GM12878 (cell line): ENCODE results near the gene WDR43. TPM values are rescaled to one million over a fixed set of nuclear protein-coding genes. Genes with fewer than 3 reads are reported as not detected.
A peak's percentile ranks its signal among the peaks of the same experiment; 100 is the strongest.

Experiments used
- ATAC-seq: fragments of 200-7000 bp; cut with Tn5 transposase; 3 replicates; pipeline ENCODE4 v1.9.1; 2020; ENCODE audit warnings: mild to moderate bottlenecking, moderate library complexity
- BruUV-seq: library from RNA; stranded (reverse); fragments of 400-500 nt; replicated peaks from 2 replicates; lab custom pipeline; 2021; lab: Mats Ljungman, UMichigan
- CTCF ChIA-PET: fragments of 300-600 bp; sonication (Branson Sonifier 250); formaldehyde crosslinking; extraction: SDS; loops from one replicate; lab custom pipeline; 2021; ENCODE audit warnings: inconsistent platforms; lab: Yijun Ruan, JAX
- POLR2A ChIA-PET: fragments of 350-600 bp; formaldehyde crosslinking; extraction: SDS; loops from one replicate; lab custom pipeline; 2021; ENCODE audit warnings: inconsistent platforms; lab: Charles Lee
- RAD21 ChIA-PET: fragments of 300-600 bp; sonication (Branson Sonifier 250); formaldehyde crosslinking; loops from one replicate; lab custom pipeline; 2023; ENCODE audit warnings: antibody characterized with exemption; ENCODE audit not compliant: unreplicated experiment; lab: Charles Lee
- SMC1A ChIA-PET: fragments of 300-600 bp; sonication (Branson Sonifier 250); formaldehyde crosslinking; loops from one replicate; lab custom pipeline; 2023; ENCODE audit not compliant: unreplicated experiment, uncharacterized antibody; lab: Charles Lee
- DNase-seq: peaks from one replicate; pipeline ENCODE4 v3.0.0-alpha.2; 2011; ENCODE audit warnings: low read depth, low spot score
- FAIRE-seq: peaks from 3 replicates; lab custom pipeline; 2011; peaks lifted over from hg19 to GRCh38; lab: Jason Lieb, UNC
- H2AFZ ChIP-seq: 2 replicates; pipeline ENCODE4 v1.6.0; 2011; ENCODE audit warnings: low read depth, low read length, control low read depth; ENCODE audit not compliant: control insufficient read depth
- H3K27ac ChIP-seq: 2 replicates; pipeline ENCODE4 v1.5.1; 2011; ENCODE audit warnings: control low read depth; ENCODE audit not compliant: control insufficient read depth, insufficient read depth
- H3K27me3 ChIP-seq, 2 experiments: replicated peaks in 1 of 2; 2 replicates each; pipeline versions ENCODE4 v1.6.0 to v1.6.1; 2011; ENCODE audit warnings: low read length in 1 of 2; ENCODE audit not compliant: control insufficient read depth in 2 of 2, insufficient read depth in 2 of 2
- H3K36me3 ChIP-seq, 2 experiments: 2 replicates each; pipeline ENCODE4 v1.5.1; 2011; ENCODE audit warnings: low read length in 1 of 2; ENCODE audit not compliant: control insufficient read depth in 2 of 2, insufficient read depth in 2 of 2
- H3K4me1 ChIP-seq: 2 replicates; pipeline ENCODE4 v1.6.1; 2011; ENCODE audit warnings: mild to moderate bottlenecking, low read length, moderate library complexity, mixed read lengths; ENCODE audit not compliant: control insufficient read depth, insufficient read depth
- H3K4me2 ChIP-seq: 2 replicates; pipeline ENCODE4 v1.6.0; 2011; ENCODE audit warnings: control low read depth; ENCODE audit not compliant: control insufficient read depth, insufficient read depth
- H3K4me3 ChIP-seq: fragments of 200-600 bp; sonication (generic); 2 replicates; pipeline ENCODE4 v1.5.1; 2016
- H3K79me2 ChIP-seq: 2 replicates; pipeline ENCODE4 v1.6.0; 2011; ENCODE audit warnings: low read length; ENCODE audit not compliant: control insufficient read depth, insufficient read depth
- H3K9ac ChIP-seq: 2 replicates; pipeline ENCODE4 v1.8.0; 2011; ENCODE audit warnings: low read length, control low read depth, mixed read lengths; ENCODE audit not compliant: control insufficient read depth, insufficient read depth
- H3K9me3 ChIP-seq: replicated peaks from 3 replicates; pipeline ENCODE4 v1.5.1; 2011; ENCODE audit warnings: mild to moderate bottlenecking, low read length; ENCODE audit not compliant: control insufficient read depth, insufficient read depth
- H4K20me1 ChIP-seq: 2 replicates; pipeline ENCODE4 v1.6.0; 2011; ENCODE audit not compliant: control insufficient read depth, insufficient read depth
- ATF7 ChIP-seq: fragments of 450-650 bp; IDR thresholded peaks from 2 replicates; pipeline ENCODE4 v1.6.1; 2016; ENCODE audit warnings: low read depth, mild to moderate bottlenecking
- CREB1 ChIP-seq: IDR thresholded peaks from 2 replicates; pipeline ENCODE4 v1.6.1; 2012; ENCODE audit warnings: low read depth, mild to moderate bottlenecking, inconsistent platforms
- GABPA ChIP-seq: IDR thresholded peaks from 2 replicates; pipeline ENCODE4 v1.6.1; 2014; ENCODE audit warnings: antibody characterized with exemption, low read depth, mild to moderate bottlenecking, inconsistent platforms
- MEF2B ChIP-seq: fragments of 450-650 bp; IDR thresholded peaks from 2 replicates; pipeline ENCODE4 v1.6.1; 2018; ENCODE audit warnings: mild to moderate bottlenecking, moderate library complexity; ENCODE audit not compliant: partially characterized antibody, poor library complexity, severe bottlenecking
- NFYB ChIP-seq: IDR thresholded peaks from 2 replicates; pipeline ENCODE4 v1.6.1; 2011; ENCODE audit warnings: low read depth, mild to moderate bottlenecking, low read length, improper control_type of control experiment, moderate library complexity; ENCODE audit not compliant: insufficient read depth
- PBX3 ChIP-seq: IDR thresholded peaks from 2 replicates; pipeline ENCODE4 v1.6.1; 2011; ENCODE audit warnings: mild to moderate bottlenecking, low read depth, low read length, moderate library complexity; ENCODE audit not compliant: insufficient replicate concordance
- RBBP5 ChIP-seq: fragments of 200-600 bp; sonication (generic); conservative IDR thresholded peaks from 2 replicates; pipeline ENCODE4 v1.6.1; 2016
- SPI1 ChIP-seq: IDR thresholded peaks from 2 replicates; pipeline ENCODE4 v1.6.1; 2011; ENCODE audit warnings: low read depth, mild to moderate bottlenecking, low read length, moderate library complexity, borderline replicate concordance; ENCODE audit not compliant: insufficient read depth
- WGBS: methylation state at CpG from one replicate; pipeline ENCODE4 v1.1.6; 2016; ENCODE audit warnings: low lambda C conversion rate; ENCODE audit not compliant: insufficient replicate concordance, insufficient coverage; ENCODE audit errors: missing lambda C conversion rate; 5-methylcytosine and 5-hydroxymethylcytosine counted together
- in situ Hi-C: fragments of 300-500 bp; cut with MboI; formaldehyde crosslinking; loops from 9 replicates; pipeline ENCODE4 v1.14.3; 2018; ENCODE audit warnings: mixed read lengths
- intact Hi-C: fragments of 100-400 bp; cut with micrococcal nuclease; formaldehyde crosslinking; loops from one replicate; pipeline ENCODE4 v1.14.2; 2022; ENCODE audit not compliant: unreplicated experiment
- polyA plus RNA-seq, 11 experiments: library from polyadenylated mRNA; depleted of rRNA in 4 of 11; unstranded in 6 of 11; stranded (reverse) in 5 of 11; fragments of >200 nt; fragmentation: Nextera tagmentation in 4 of 11; fragmentation: Illumina TruSeq in 1 of 11; extraction: Ambion mirVana in 4 of 11; extraction: Trizol in 1 of 11; gene quantifications; 1 replicate in 1 of 11; 2 replicates in 10 of 11; pipeline versions ENCODE4 v1.2.1 to v1.2.3, GENCODE V29; 2011 to 2016; ENCODE audit warnings: inconsistent platforms in 2 of 11, missing spikeins in 2 of 11, low read depth in 1 of 11
- total RNA-seq, 4 experiments: library from RNA; depleted of rRNA in 3 of 4; stranded (reverse); fragments of >200 nt in 3 of 4; fragmentation: Illumina TruSeq in 1 of 4; extraction: Trizol in 1 of 4; gene quantifications; 2 replicates each; pipeline versions ENCODE4 v1.2.1 to v1.2.3, GENCODE V29; 2013 to 2021

WDR43 gene
- total and polyA plus RNA-seq, 10 of the 15 experiments (the other 5 are each of a cell fraction or from before 2014, with no cell fraction given), result 39.3 to 153 (median 81.9) TPM

GRCh38 chr2:28970464-28971160, 76.1 kb downstream of the WDR43 start (continued):
- TF ChIP-seq PBX3 (no peak), CREB1 (no peak), GABPA (no peak)

GRCh38 chr2:28972778-28973335, 78.4 kb downstream of the WDR43 start:
- ChIA-PET SMC1A (no interaction called here), CTCF (interaction anchor here (1.4 to 2.4 kb wide), 2 partner anchors 12 to 14 kb away, joined by 4 to 5 read pairs; no protein-coding TSS in a partner anchor), RAD21 (no interaction called here), POLR2A (no interaction called here)
- no TSS peak for BruUV-seq
- no peak for TF ChIP-seq MEF2B
- TF ChIP-seq NFYB, result 0 out of 2 replicates have a peak, but pooled peaks have one; percentile 14
- no peak for TF ChIP-seq ATF7
- no peak for TF ChIP-seq GABPA
- peak; percentile 28; the same call in 1 of the 2 replicates for TF ChIP-seq SPI1
- no peak for TF ChIP-seq RBBP5
- no peak overlapping the region for H3K27ac ChIP-seq
- ATAC-seq, result peak; percentile 52
- no peak for DNase-seq
- WGBS, result 8% methylated on average over 6 of the region's 6 CpGs
- H3K4me3 ChIP-seq, result no peak overlapping the region
- in situ Hi-C loops, result no loop called here
- H3K4me2 ChIP-seq, result no peak overlapping the region
- H3K9ac ChIP-seq, result no peak overlapping the region
- no peaks in the 10 kb centered on the region for H4K20me1 ChIP-seq
- no peaks in the 10 kb centered on the region for H3K4me1 ChIP-seq
- H2AFZ ChIP-seq, result no peak overlapping the region
- intact Hi-C loops, result no loop called here
- no peak for FAIRE-seq
- no peaks in the 10 kb centered on the region for H3K79me2 ChIP-seq
- H3K27me3 ChIP-seq, result no peaks in the 10 kb centered on the region; a peak in 1 of 4 replicates
- no peaks in the 10 kb centered on the region for H3K9me3 ChIP-seq
- H3K36me3 ChIP-seq, result no peaks in the 10 kb centered on the region
